Testis (tissue), 3 donors: ENCODE data around the gene FAM124A. TPM values are rescaled to one million over a fixed set of nuclear protein-coding genes. Genes with fewer than 3 reads are reported as not detected.

Experiments
- DNase-seq: peaks from one replicate; pipeline ENCODE4 v3.0.0-alpha.2; 2019
- H3K27ac ChIP-seq, 2 donors: fragments of 200-600 bp; sonication (generic); one replicate each; pipeline ENCODE4 v1.5.1; 2019
- H3K27me3 ChIP-seq: fragments of 200-600 bp; sonication (generic); one replicate; pipeline ENCODE4 v1.5.1; 2019
- H3K36me3 ChIP-seq: fragments of 200-600 bp; sonication (generic); one replicate; pipeline ENCODE4 v1.5.1; 2017; ENCODE audit warnings: low read depth; ENCODE audit errors: missing control alignments
- H3K4me1 ChIP-seq: fragments of 200-600 bp; sonication (generic); one replicate; pipeline ENCODE4 v1.5.1; 2019
- H3K4me3 ChIP-seq, 2 donors: fragments of 200-600 bp; sonication (generic); one replicate each; pipeline ENCODE4 v1.5.1; 2017 to 2019
- H3K9me3 ChIP-seq: fragments of 200-600 bp; sonication (generic); one replicate; pipeline ENCODE4 v1.5.1; 2017
- CTCF ChIP-seq, 3 experiments: fragments of 450-650 bp in 2 of 3; fragments of 200-600 bp in 1 of 3; sonication (generic) in 1 of 3; IDR thresholded peaks; one replicate each; pipeline ENCODE4 v1.5.1; 2016 to 2019; ENCODE audit warnings: antibody characterized with exemption in 3 of 3, mild to moderate bottlenecking in 2 of 3, moderate library complexity in 1 of 3
- POLR2A ChIP-seq: fragments of 450-650 bp; IDR thresholded peaks from one replicate; pipeline ENCODE4 v1.6.1; 2017; ENCODE audit warnings: antibody characterized with exemption, mild to moderate bottlenecking, moderate library complexity
- whole genome bisulfite sequencing, 2 donors: methylation state at CpG; one replicate each; pipeline ENCODE4 v1.1.5; 2018; 5-methylcytosine and 5-hydroxymethylcytosine counted together
- intact Hi-C: fragments of 100-400 bp; cut with DNase I; formaldehyde crosslinking; loops from one replicate; pipeline ENCODE4 v1.15.1; 2023; ENCODE audit warnings: low total_unique reads
- polyA plus RNA-seq: library from polyadenylated mRNA; stranded (reverse); fragments of 350-450 nt; fragmentation: Illumina TruSeq; extraction: RNeasy Lipid Tissue Mini Kit (QIAGEN cat#74804); gene quantifications from one replicate; pipeline ENCODE4 v1.2.3, GENCODE V29; 2014; ENCODE audit warnings: low read depth, low replicate concordance; ENCODE audit not compliant: insufficient read depth
- total RNA-seq, 2 donors: library from RNA; depleted of rRNA; stranded (reverse); fragments of >200 nt; gene quantifications; one replicate each; pipeline ENCODE4 v1.2.3, GENCODE V29; 2016

FAM124A gene
- total and polyA plus RNA-seq, 3 donors from 2014 or later = 2.7 to 3.4 (median 3.0) TPM

GRCh38 chr13:51235756-51236490 lies 13.7 kb downstream of the FAM124A start:
- Histone ChIP-seq H3K27ac (no peak overlapping the region), H3K9me3 (no peaks in the 10 kb centered on the region), H3K4me1 (peaks cover 9% of the 10 kb centered on the region), H3K36me3 (no peaks in the 10 kb centered on the region), H3K4me3 (no peak overlapping the region), H3K27me3 (no peaks in the 10 kb centered on the region)
- DNase-seq = no peak
- intact Hi-C loops = no loop called here
- TF ChIP-seq CTCF (IDR thresholded peaks at IDR 0.05) = no peak
- 71 to 74% methylated on average over 4 of the region's 4 CpGs for WGBS, 2 donors

GRCh38 chr13:51236491-51236792 lies 14.2 kb downstream of the FAM124A start:
- 94 to 97% methylated on average over 1 of the region's 1 CpG for WGBS, 2 donors
- Histone ChIP-seq H3K4me1 (peaks cover 9% of the 10 kb centered on the region), H3K4me3 (no peak overlapping the region), H3K27ac (no peak overlapping the region), H3K36me3 (no peaks in the 10 kb centered on the region), H3K9me3 (no peaks in the 10 kb centered on the region), H3K27me3 (no peaks in the 10 kb centered on the region)
- intact Hi-C loops = no loop called here
- TF ChIP-seq CTCF (IDR thresholded peaks at IDR 0.05) (no peak), POLR2A (no peak)
- no peak for DNase-seq

GRCh38 chr13:51237386-51237785 lies 15.2 kb downstream of the FAM124A start:
- TF ChIP-seq POLR2A (no peak), CTCF (IDR thresholded peaks at IDR 0.05) (no peak)
- 94 to 97% methylated on average over 4 of the region's 4 CpGs for WGBS, 2 donors
- DNase-seq = no peak
- H3K4me1 ChIP-seq = peaks cover 9% of the 10 kb centered on the region
- H3K4me3 ChIP-seq = no peak overlapping the region
- no peaks in the 10 kb centered on the region for H3K27me3 ChIP-seq
- intact Hi-C loops = no loop called here
- no peaks in the 10 kb centered on the region for H3K9me3 ChIP-seq
- no peak overlapping the region for H3K27ac ChIP-seq
- no peaks in the 10 kb centered on the region for H3K36me3 ChIP-seq

- no peak overlapping the region for H3K4me3 ChIP-seq
- H3K9me3 ChIP-seq = no peaks in the 10 kb centered on the region
- intact Hi-C loops = no loop called here
- no peak overlapping the region for H3K27ac ChIP-seq
- H3K4me1 ChIP-seq = peaks cover 9% of the 10 kb centered on the region
- DNase-seq = no peak
- no peaks in the 10 kb centered on the region for H3K27me3 ChIP-seq
- H3K36me3 ChIP-seq = no peaks in the 10 kb centered on the region
- TF ChIP-seq POLR2A = no peak
- TF ChIP-seq CTCF (IDR thresholded peaks at IDR 0.05) = no peak
- WGBS, 2 donors = 88 to 97% methylated on average over 1 to 2 of the region's 2 CpGs
These were observed 15.7 kb downstream of the FAM124A start for GRCh38 chr13:51237887-51238286.

- intact Hi-C loops = no loop called here
- Histone ChIP-seq H3K9me3 (no peaks in the 10 kb centered on the region), H3K4me3 (no peak overlapping the region), H3K27ac (no peak overlapping the region), H3K4me1 (peaks cover 9% of the 10 kb centered on the region), H3K27me3 (no peaks in the 10 kb centered on the region), H3K36me3 (no peaks in the 10 kb centered on the region)
- 48 to 58% methylated on average over 5 of the region's 5 CpGs for WGBS, 2 donors
- DNase-seq = no peak
- TF ChIP-seq CTCF (IDR thresholded peaks at IDR 0.05) (no peak), POLR2A (no peak)
These were observed 18.0 kb downstream of the FAM124A start for GRCh38 chr13:51240178-51240577.
